ENCODE data around the gene FAM76A. TPM values are rescaled to one million over a fixed set of nuclear protein-coding genes. Genes with fewer than 3 reads are reported as not detected.

The FAM76A gene
- total RNA-seq, 2 donors from 2014 or later = 17.7 to 25.9 TPM

DNA sequence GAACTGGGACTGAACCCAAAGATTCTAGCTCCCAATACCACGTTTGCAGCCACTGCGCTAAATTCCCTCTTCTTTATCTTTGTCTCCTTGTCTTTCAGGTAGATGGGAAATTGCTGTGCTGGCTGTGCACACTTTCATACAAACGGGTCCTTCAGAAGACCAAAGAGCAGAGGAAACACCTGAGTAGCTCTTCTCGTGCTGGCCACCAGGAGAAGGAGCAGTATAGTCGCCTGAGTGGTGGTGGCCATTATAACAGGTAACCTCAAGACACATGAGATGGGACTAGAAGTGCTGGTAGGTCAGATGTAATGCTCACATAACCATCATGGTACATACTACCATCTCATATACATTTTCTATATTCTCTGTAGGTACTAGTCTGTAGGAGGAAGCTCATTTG lies 18.8 kb downstream of the FAM76A start:
- peaks cover 12% of the 10 kb centered on the region for H3K36me3 Mint-ChIP-seq (ENCODE audit: low read depth)
- ATAC-seq = no peak

DNA sequence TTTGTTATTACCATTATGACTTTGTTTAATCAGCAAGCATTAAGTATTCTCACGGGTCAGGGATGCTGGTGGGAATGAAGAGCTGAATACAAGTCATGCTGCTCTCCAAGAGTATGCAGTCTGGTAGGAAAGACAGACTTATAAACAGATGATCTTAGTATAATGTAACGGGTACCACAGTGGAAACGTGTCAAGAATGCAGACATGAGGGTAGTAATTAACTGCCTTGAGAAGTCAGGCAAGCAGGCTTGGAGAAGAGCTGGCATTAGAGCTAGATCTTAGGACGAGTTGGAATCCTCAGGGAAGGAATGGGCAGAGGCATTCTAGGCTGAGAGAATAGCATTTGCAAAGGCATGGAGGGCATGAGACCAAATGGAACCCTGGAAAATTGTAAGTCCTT lies 19.7 kb downstream of the FAM76A start:
- DNase-seq = no peak
- ATAC-seq = no peak
- no peaks in the 10 kb centered on the region for H3K9me3 ChIP-seq (ENCODE audit: control insufficient read depth, low read length, poor library complexity, severe bottlenecking)
- H3K27ac Mint-ChIP-seq = peak overlapping the region; percentile 67
- peaks cover 15% of the 10 kb centered on the region for H3K4me1 Mint-ChIP-seq
- no peaks in the 10 kb centered on the region for H3K27me3 Mint-ChIP-seq
- H3K36me3 Mint-ChIP-seq (ENCODE audit: low read depth) = peaks cover 15% of the 10 kb centered on the region
- no peak overlapping the region for H3K4me3 Mint-ChIP-seq

More for the DNA sequence above, 18.8 kb downstream of the FAM76A start:
- no peaks in the 10 kb centered on the region for H3K27me3 Mint-ChIP-seq
- H3K9me3 ChIP-seq (ENCODE audit: control insufficient read depth, low read length, poor library complexity, severe bottlenecking) = no peaks in the 10 kb centered on the region
- H3K27ac Mint-ChIP-seq = peak overlapping the region; percentile 67
- H3K4me3 Mint-ChIP-seq = no peak overlapping the region
- no peak for DNase-seq
- H3K4me1 Mint-ChIP-seq = peaks cover 12% of the 10 kb centered on the region

DNA sequence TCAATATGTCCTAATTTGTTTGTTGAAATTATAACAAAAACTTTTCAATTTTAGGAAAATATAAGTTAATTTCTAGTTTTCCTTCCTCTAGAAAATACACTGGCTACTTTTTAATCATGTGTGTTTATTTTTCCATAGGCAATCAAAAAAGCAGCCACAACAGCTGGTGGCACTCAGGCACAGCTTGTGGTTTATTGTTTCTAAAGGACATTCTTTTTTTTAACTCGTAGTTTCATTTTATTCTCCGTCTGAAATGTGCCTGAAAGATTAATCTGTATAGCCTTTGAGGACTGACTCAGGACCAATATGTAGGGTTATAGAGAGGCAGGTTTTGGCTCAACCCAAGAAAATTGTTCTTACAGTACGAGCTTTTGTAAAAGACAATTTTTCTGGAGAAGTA lies 26.6 kb downstream of the FAM76A start:
- H3K9me3 ChIP-seq (ENCODE audit: control insufficient read depth, low read length, poor library complexity, severe bottlenecking) = no peaks in the 10 kb centered on the region
- DNase-seq = no peak
- H3K4me3 Mint-ChIP-seq = no peak overlapping the region
- H3K27me3 Mint-ChIP-seq = no peaks in the 10 kb centered on the region
- H3K4me1 Mint-ChIP-seq = peaks cover 11% of the 10 kb centered on the region
- H3K36me3 Mint-ChIP-seq (ENCODE audit: low read depth) = peaks cover 4% of the 10 kb centered on the region
- H3K27ac Mint-ChIP-seq = peak overlapping the region; percentile 19
- no peak for ATAC-seq

DNA sequence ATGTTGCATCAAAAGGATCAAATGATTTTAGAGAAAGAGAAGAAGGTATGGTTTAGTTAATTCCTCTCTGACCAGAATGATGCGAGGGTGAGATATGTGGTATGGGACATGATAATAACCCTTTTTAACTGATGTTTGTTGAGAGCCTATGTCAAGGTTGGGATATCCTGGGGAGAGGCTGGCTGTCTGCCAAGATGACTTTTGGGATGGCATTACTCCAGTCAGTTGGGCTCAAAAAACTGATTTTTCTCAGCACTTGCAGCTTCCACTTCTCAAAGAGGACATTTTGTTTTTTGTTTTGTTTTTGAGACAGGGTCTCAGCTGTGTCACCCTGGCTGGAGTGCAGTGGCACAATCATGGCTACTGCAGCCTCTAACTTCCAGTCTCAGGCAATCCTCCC lies 29.5 kb downstream of the FAM76A start:
- DNase-seq = no peak
- Mint-ChIP-seq H3K4me1 (peaks cover 9% of the 10 kb centered on the region), H3K27me3 (no peaks in the 10 kb centered on the region), H3K4me3 (no peak overlapping the region), H3K36me3 (ENCODE audit: low read depth) (peaks cover 4% of the 10 kb centered on the region), H3K27ac (no peak overlapping the region)
- no peak for ATAC-seq
- no peaks in the 10 kb centered on the region for H3K9me3 ChIP-seq (ENCODE audit: control insufficient read depth, low read length, poor library complexity, severe bottlenecking)

DNA sequence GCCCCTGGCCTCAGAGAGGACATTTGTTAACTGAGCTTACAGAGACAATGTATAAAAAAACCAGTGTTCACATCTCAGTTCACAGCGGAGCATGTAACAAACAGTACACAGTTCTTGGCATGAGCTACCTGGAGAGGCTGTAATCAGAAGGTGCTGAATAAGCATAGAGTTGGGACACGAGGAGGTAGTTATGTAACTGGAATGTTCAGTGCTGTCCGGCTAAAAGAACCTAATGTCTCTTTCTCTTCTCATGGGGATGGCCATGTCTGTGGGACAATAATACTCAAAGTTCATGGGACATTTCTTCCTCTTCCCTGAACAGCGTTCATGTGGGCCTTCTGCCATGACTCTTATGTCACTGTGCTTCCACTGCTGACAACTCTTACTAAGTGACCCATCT lies 30.1 kb downstream of the FAM76A start:
- H3K9me3 ChIP-seq (ENCODE audit: control insufficient read depth, low read length, poor library complexity, severe bottlenecking) = no peaks in the 10 kb centered on the region
- DNase-seq (no peak), ATAC-seq (no peak)
- no peaks in the 10 kb centered on the region for H3K27me3 Mint-ChIP-seq
- peaks cover 4% of the 10 kb centered on the region for H3K36me3 Mint-ChIP-seq (ENCODE audit: low read depth)
- H3K27ac Mint-ChIP-seq = no peak overlapping the region
- H3K4me3 Mint-ChIP-seq = no peak overlapping the region
- H3K4me1 Mint-ChIP-seq = peaks cover 9% of the 10 kb centered on the region

DNA sequence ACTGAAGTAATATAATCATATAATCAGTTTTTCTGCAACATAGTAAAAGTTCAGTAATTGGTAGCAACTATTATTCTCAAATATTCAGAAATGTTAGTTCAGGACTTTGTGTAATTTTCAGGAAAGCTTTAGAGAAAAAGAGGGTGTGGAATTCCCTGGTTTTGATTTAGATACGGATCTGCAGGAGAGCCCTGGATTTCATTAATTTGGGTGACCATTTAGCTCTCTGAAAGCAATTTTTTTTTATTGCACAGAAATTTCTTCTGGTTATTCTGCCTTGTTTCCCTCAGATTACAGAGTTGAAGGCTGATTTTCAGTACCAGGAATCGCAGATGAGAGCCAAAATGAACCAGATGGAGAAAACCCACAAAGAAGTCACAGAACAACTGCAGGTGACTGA lies 33.5 kb downstream of the FAM76A start:
- H3K4me3 Mint-ChIP-seq = no peak overlapping the region

DNA sequence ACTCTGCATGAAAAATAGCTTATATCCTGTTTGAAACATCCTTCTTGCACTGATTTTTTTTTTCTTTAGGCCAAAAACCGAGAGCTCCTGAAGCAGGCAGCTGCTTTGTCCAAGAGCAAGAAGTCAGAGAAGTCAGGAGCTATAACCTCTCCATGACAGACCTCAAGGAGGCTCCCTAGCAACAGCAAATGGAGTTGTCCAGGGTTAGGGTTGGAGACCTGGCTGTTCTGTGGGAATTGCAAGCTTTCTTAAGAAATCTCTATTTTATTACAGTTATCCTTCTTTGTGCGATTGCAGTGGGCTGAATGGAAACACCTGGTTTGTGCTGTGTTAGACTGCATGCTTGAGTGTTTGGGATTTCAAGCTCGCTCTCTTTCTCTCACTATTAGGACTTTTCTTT lies 34.7 kb downstream of the FAM76A start:
- H3K4me3 Mint-ChIP-seq = no peak overlapping the region
- DNase-seq = no peak
- H3K9me3 ChIP-seq (ENCODE audit: control insufficient read depth, low read length, poor library complexity, severe bottlenecking) = no peaks in the 10 kb centered on the region
- peaks cover 2% of the 10 kb centered on the region for H3K4me1 Mint-ChIP-seq
- no peak for ATAC-seq
- H3K27ac Mint-ChIP-seq = no peak overlapping the region
- H3K27me3 Mint-ChIP-seq = no peaks in the 10 kb centered on the region
- H3K36me3 Mint-ChIP-seq (ENCODE audit: low read depth) = peaks cover 4% of the 10 kb centered on the region

More for the DNA sequence above, 33.5 kb downstream of the FAM76A start:
- Mint-ChIP-seq H3K36me3 (ENCODE audit: low read depth) (peaks cover 4% of the 10 kb centered on the region), H3K27ac (peak overlapping the region; percentile 41), H3K27me3 (no peaks in the 10 kb centered on the region), H3K4me1 (peaks cover 2% of the 10 kb centered on the region)
- no peaks in the 10 kb centered on the region for H3K9me3 ChIP-seq (ENCODE audit: control insufficient read depth, low read length, poor library complexity, severe bottlenecking)
- ATAC-seq (no peak), DNase-seq (no peak)

DNA sequence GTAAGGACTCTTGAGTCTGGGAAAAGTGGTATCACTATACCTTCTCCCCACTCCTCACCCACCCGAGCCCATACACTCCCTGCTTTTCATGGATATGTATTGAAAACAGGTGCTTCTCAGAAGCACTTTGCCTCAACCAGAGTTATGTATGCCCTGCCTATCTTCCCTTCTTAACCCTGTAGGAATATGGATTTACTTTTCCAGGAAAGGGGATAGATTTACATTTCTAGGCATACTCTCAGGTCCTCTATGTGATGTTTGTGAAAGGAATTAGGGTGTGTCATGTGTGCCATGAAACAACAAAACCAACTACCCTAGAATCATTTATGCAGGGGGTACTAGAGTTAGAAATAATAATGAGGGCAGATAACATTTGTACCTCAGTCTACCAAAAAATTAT lies 36.3 kb downstream of the FAM76A start:
- Mint-ChIP-seq H3K4me3 (no peak overlapping the region), H3K27me3 (no peaks in the 10 kb centered on the region), H3K27ac (no peak overlapping the region), H3K4me1 (peaks cover 2% of the 10 kb centered on the region), H3K36me3 (ENCODE audit: low read depth) (peaks cover 4% of the 10 kb centered on the region)
- ATAC-seq (no peak), DNase-seq (no peak)
- no peaks in the 10 kb centered on the region for H3K9me3 ChIP-seq (ENCODE audit: control insufficient read depth, low read length, poor library complexity, severe bottlenecking)

DNA sequence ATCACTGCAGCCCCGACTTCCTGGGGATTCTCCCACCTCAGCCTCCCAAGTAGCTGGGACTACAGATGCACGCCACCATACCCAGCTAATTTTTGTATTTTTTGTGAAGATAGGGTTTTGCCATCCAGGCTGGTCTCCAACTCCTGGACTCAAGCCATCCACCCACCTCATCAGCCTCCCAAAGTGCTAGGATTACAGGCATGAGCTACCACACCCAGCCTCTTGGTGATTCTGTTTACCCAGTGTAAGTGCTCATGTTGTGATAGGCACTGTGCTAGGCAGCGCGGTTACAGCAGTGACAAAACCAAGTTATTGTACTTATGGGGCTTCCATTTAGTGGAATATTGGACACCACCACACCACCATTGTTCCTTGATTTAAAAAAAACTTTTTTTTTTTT lies 37.6 kb downstream of the FAM76A start:
- no peak for DNase-seq
- H3K27ac Mint-ChIP-seq = no peak overlapping the region
- peaks cover 4% of the 10 kb centered on the region for H3K36me3 Mint-ChIP-seq (ENCODE audit: low read depth)

DNA sequence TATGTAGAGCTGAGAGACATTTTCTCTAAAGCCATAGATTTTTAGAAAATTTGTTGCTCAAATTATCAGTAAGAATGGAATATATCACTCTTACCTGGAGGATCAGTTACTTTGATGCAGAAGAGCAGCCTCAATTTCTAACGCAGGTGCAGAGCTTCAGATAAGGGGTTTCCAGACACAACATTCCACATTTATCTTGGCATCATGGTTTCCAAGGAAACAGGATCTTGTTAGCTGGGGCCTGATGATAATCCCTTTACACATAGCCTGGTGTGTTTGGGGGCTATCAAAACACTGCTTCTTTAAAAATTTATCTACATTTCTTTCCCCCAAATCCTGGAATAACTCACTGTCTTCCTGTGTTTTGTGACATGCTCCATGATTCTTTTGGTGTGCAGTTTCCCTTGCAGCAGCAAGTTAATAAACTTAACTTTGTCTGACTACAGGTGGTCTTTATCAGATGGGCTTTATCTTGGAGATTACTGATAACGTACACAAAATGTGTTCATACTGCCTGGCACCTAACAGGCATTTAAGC lies 44.6 kb downstream of the FAM76A start:
- ATAC-seq (no peak), DNase-seq (no peak)
- peaks cover 11% of the 10 kb centered on the region for H3K4me1 Mint-ChIP-seq

More for the DNA sequence above, 37.6 kb downstream of the FAM76A start:
- H3K4me1 Mint-ChIP-seq = peaks cover 2% of the 10 kb centered on the region
- H3K9me3 ChIP-seq (ENCODE audit: control insufficient read depth, low read length, poor library complexity, severe bottlenecking) = no peaks in the 10 kb centered on the region
- H3K4me3 Mint-ChIP-seq = peak overlapping the region; percentile 41
- no peak for ATAC-seq
- H3K27me3 Mint-ChIP-seq = no peaks in the 10 kb centered on the region

DNA sequence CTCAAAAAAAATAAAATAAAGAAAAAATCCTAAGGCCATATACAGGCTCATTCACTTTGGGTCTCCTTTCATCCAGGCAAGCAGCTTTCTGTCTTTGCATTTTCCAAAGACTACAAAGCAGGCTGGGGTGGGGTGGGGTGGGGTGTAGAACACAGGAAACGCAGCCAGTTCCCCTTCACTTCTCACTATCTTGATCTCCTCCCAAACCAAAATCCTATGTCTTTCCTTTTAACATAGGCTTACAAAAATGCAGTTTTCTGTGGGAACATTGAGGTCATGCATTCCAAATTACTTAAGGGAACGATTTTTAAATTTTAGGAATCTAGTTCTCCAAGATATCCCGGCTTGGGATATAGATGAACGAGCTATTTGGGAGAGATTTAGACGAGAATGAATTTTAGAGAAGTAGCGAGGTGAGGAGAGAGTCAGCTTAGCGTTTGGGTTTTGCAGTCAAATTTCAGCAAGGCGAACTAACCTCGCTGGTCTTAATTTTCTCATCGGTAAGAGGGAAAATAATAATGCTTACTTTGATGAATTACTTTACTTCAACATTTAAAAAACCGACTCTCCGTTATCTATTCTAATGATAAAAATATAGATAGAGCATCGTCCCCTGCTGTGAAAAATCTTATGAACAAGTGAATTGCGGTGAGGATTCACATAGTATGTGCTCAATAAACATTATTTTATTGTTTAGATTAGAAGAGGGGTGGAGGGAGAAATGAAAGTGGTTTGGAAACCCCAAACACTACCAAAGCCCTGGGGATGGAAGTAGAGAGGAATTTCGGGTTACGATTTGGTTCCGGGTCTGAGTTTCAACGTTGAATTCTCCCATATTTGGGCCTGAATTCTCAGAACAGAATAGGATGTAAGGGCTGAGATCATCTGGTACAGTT lies 46.5 kb downstream of the FAM76A start:
- H3K4me3 Mint-ChIP-seq = peak overlapping the region; percentile 98
- no peaks in the 10 kb centered on the region for H3K9me3 ChIP-seq (ENCODE audit: control insufficient read depth, low read length, poor library complexity, severe bottlenecking)
- DNase-seq = no peak
- H3K36me3 Mint-ChIP-seq (ENCODE audit: low read depth) = peaks cover 9% of the 10 kb centered on the region
- no peaks in the 10 kb centered on the region for H3K27me3 Mint-ChIP-seq
- H3K27ac Mint-ChIP-seq = peak overlapping the region; percentile 97
- H3K4me1 Mint-ChIP-seq = peaks cover 22% of the 10 kb centered on the region
- no peak for ATAC-seq

More for the DNA sequence above, 44.6 kb downstream of the FAM76A start:
- no peak overlapping the region for H3K27ac Mint-ChIP-seq
- no peak overlapping the region for H3K4me3 Mint-ChIP-seq
- H3K36me3 Mint-ChIP-seq (ENCODE audit: low read depth) = no peaks in the 10 kb centered on the region
- no peaks in the 10 kb centered on the region for H3K27me3 Mint-ChIP-seq
- no peaks in the 10 kb centered on the region for H3K9me3 ChIP-seq (ENCODE audit: control insufficient read depth, low read length, poor library complexity, severe bottlenecking)

DNA sequence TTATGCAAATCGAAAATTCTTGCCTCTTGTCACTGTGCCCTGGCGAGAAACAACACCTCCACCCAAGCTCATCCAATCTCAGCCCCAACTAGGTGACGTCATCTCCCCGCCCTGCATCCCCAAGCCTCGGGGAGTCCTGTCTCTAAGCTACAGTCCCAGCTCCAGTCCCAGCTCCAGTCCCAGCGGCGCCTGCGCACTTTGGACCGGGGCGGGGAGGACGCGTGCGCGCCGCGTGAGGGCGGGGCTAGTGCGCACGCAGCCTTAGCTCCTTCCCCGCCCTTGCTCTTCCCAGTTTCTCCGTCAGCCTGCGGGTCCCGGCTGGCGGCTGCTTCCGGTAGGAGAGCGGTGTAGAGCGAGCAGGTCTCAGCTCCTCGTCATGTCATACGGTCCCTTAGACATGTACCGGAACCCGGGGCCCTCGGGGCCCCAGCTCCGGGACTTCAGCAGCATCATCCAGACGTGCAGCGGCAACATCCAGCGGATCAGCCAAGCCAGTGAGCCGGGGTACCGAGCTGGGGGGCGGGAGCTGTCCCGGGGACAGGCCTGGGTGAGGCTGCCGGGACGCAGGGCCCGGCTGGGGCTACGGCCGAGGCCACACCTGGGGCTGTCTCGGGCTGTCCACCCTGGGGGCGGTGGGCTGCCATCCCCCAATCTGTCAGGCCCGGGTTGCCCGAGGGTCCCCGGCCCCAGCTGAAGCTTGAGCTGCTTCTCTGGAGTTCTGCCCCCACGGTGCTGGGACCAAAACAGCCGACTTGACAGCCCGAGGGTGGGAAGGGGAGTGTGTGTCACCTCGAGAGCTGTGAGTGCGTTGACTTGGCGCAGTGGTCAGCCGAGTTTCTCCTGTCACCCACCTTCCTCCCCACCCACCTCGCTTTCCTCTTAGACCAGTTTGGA lies 47.4 kb downstream of the FAM76A start, which contains the start of gene STX12:
Gene STX12, plus strand, starts transcription at position 288 of the 894 bp plus-strand sequence. Its CDS starts 89 bp downstream, at position 377.
- Mint-ChIP-seq H3K27me3 (no peaks in the 10 kb centered on the region), H3K4me1 (peaks cover 22% of the 10 kb centered on the region), H3K27ac (peak within 1 kb of the TSS; percentile 97), H3K4me3 (peak within 1 kb of the TSS; percentile 98), H3K36me3 (ENCODE audit: low read depth) (peaks cover 9% of the 10 kb centered on the region)
- no peaks in the 10 kb centered on the region for H3K9me3 ChIP-seq (ENCODE audit: control insufficient read depth, low read length, poor library complexity, severe bottlenecking)
- DNase-seq (peak; percentile 96 to 98 (median 97)), ATAC-seq (peak; percentile 96)
